Transverse colon (tissue), 4 donors: ENCODE data around the gene TMEM88. TPM values are rescaled to one million over a fixed set of nuclear protein-coding genes. Genes with fewer than 3 reads are reported as not detected.

Experiments used
- DNase-seq: peaks from one replicate; pipeline ENCODE4 v3.0.0-alpha.2; 2019
- H3K27ac ChIP-seq, 4 donors: fragments of 200-600 bp; sonication (generic); 2 replicates each; pipeline ENCODE4 v1.5.1; 2016 to 2018; ENCODE audit warnings: inconsistent platforms in 4 of 4
- H3K27me3 ChIP-seq: fragments of 200-600 bp; sonication (generic); 2 replicates; pipeline ENCODE4 v1.5.1; 2017; ENCODE audit warnings: inconsistent platforms
- H3K36me3 ChIP-seq, 4 donors: fragments of 200-600 bp; sonication (generic); 2 replicates each; pipeline ENCODE4 v1.5.1; 2017 to 2019; ENCODE audit warnings: inconsistent platforms in 4 of 4
- H3K4me1 ChIP-seq, 4 donors: fragments of 200-600 bp; sonication (generic); 2 replicates each; pipeline ENCODE4 v1.5.1; 2017 to 2020; ENCODE audit warnings: inconsistent platforms in 4 of 4
- H3K4me3 ChIP-seq, 4 donors: fragments of 200-600 bp; sonication (generic); 1 replicate in 1 of 4; 2 replicates in 3 of 4; pipeline versions ENCODE4 v1.5.1 to v1.6.1; 2017 to 2019; ENCODE audit warnings: inconsistent platforms in 4 of 4
- H3K9me3 ChIP-seq, 2 donors: fragments of 200-600 bp; sonication (generic); 2 replicates each; pipeline ENCODE4 v1.5.1; 2017 to 2019; ENCODE audit warnings: inconsistent platforms in 2 of 2
- EP300 ChIP-seq: sonication (generic); formaldehyde crosslinking; IDR thresholded peaks from one replicate; pipeline ENCODE4 v1.6.1; 2017; ENCODE audit warnings: antibody characterized with exemption, low read depth
- POLR2A ChIP-seq: fragments of 450-650 bp; IDR thresholded peaks from one replicate; pipeline ENCODE4 v1.6.1; 2016; ENCODE audit warnings: antibody characterized with exemption, mild to moderate bottlenecking, moderate library complexity
- POLR2AphosphoS5 ChIP-seq, 3 donors: sonication (generic); formaldehyde crosslinking; IDR thresholded peaks; one replicate each; pipeline ENCODE4 v1.6.1; 2016; ENCODE audit warnings: antibody characterized with exemption in 3 of 3
- WGBS, 2 donors: methylation state at CpG; one replicate each; pipeline ENCODE4 v1.1.5; 2018; ENCODE audit warnings: low coverage in 1 of 2; 5-methylcytosine and 5-hydroxymethylcytosine counted together
- in situ Hi-C, 4 donors: fragments of 200-750 bp; cut with MboI; loops; one replicate each; pipeline versions ENCODE4 v1.15.0 to v1.15.1; 2017; ENCODE audit warnings: low sequenced_read_pairs in 3 of 4, low pct_ligation_motif_present in 1 of 4, low pct_unique_long_range_greater_than_20kb in 1 of 4
- intact Hi-C: fragments of 100-400 bp; cut with DNase I; formaldehyde crosslinking; loops from one replicate; pipeline ENCODE4 v1.15.1; 2023; ENCODE audit warnings: low total_unique reads
- total RNA-seq, 4 donors: library from RNA; depleted of rRNA; stranded (reverse); fragments of >200 nt; gene quantifications; one replicate each; pipeline ENCODE4 v1.1.0, GENCODE V29; 2016
- TF ChIP-seq, protein P1 (sequence below), 5 experiments: fragments of 200-600 bp in 3 of 5; fragments of 450-650 bp in 2 of 5; sonication (generic) in 3 of 5; IDR thresholded peaks; 1 replicate in 2 of 5; 2 replicates in 3 of 5; pipeline ENCODE4 v1.5.1; 2016 to 2017; ENCODE audit warnings: antibody characterized with exemption in 5 of 5, inconsistent platforms in 3 of 5, mild to moderate bottlenecking in 2 of 5, moderate library complexity in 1 of 5

TMEM88 gene
- total RNA-seq, 4 donors from 2014 or later: 2.4 to 13.1 (median 6.8) TPM

DNA sequence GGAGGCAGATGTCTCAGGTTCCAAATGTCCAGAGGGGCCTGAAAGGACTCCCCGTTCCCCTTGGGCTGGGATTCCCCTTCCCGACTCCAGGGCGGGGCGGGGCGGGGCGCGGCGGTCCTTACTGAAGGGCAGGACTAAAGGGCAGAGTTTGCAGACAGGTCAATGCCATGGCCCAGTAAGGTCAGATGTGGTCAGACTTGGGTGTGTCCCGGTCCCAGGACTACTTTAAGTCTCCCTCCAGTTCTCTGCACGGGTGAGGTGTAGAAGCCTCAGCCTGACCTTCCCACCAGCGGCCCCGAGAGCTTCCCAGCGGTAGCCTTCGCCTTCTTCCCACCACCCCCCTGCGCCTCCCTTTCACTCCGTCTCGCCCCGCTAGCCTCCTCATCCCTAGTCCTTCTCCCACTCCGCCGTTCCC, 20.3 kb upstream of the TMEM88 start:
- H3K27me3 ChIP-seq: no peaks in the 10 kb centered on the region
- 2% methylated on average over 18 of the region's 20 CpGs; no CpG with 5 or more reads in 1 of the 2 donors for whole genome bisulfite sequencing, 2 donors
- in situ Hi-C loops (no loop called here), intact Hi-C loops (no loop called here)
- peak overlapping the region; percentile 97 to 99 (median 99) for H3K27ac ChIP-seq
- H3K4me3 ChIP-seq: peak overlapping the region; percentile 54 to 79 (median 70)
- peak; percentile 84 for DNase-seq
- no peaks in the 10 kb centered on the region for H3K9me3 ChIP-seq
- peaks cover 23 to 53% (median 36%) of the 10 kb centered on the region in 4 donors for H3K4me1 ChIP-seq
- no peak for TF ChIP-seq POLR2AphosphoS5 (IDR thresholded peaks at IDR 0.05)
- TF ChIP-seq POLR2A: no peak
- TF ChIP-seq, protein P1, sequence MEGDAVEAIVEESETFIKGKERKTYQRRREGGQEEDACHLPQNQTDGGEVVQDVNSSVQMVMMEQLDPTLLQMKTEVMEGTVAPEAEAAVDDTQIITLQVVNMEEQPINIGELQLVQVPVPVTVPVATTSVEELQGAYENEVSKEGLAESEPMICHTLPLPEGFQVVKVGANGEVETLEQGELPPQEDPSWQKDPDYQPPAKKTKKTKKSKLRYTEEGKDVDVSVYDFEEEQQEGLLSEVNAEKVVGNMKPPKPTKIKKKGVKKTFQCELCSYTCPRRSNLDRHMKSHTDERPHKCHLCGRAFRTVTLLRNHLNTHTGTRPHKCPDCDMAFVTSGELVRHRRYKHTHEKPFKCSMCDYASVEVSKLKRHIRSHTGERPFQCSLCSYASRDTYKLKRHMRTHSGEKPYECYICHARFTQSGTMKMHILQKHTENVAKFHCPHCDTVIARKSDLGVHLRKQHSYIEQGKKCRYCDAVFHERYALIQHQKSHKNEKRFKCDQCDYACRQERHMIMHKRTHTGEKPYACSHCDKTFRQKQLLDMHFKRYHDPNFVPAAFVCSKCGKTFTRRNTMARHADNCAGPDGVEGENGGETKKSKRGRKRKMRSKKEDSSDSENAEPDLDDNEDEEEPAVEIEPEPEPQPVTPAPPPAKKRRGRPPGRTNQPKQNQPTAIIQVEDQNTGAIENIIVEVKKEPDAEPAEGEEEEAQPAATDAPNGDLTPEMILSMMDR (IDR thresholded peaks at IDR 0.05): no peak
- H3K36me3 ChIP-seq: no peaks in the 10 kb centered on the region

DNA sequence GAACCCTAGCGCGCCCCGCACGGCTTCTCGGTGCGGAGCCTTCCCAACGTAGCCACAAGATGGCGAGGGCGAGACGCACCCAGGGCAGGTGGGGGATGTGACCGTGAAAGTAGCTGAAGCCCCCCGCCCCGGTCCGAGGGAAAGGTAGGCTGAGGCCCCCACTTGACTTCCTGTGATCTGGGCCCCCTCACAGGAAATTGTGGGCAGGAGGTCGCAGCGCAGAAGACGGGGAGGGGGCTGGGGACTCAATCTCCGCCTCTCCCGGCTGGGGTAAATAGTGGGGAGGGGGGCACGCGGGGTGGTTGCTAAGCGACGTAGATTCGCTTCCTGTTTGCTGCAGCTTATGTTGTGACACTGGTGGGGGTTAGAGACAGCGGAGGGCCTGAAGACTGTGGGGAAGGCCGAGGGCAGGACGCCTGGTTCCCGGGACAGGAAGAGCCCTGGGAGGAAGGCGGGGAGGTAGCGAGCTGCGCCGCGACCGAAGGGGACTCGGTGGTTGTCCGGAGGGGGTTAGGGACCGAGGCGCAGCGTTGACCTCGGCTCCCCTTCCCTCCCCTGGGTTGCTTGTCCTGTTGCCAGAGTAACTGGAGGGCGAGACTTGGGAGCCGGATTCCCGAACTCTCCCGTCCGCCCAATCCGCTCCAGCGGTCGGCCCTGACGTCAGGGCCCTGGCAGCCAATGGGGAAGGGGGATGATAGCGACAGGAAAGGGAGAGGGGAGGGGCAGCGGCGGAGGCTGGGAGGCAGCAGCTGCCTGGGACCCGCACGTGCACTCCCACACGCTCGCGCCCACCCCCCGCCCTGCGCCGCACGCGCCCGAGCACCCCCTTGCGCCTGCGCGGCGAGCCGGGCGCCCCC, 19.7 kb upstream of the TMEM88 start:
- in situ Hi-C loops (no loop called here), intact Hi-C loops (no loop called here)
- no peaks in the 10 kb centered on the region for H3K9me3 ChIP-seq

DNA sequence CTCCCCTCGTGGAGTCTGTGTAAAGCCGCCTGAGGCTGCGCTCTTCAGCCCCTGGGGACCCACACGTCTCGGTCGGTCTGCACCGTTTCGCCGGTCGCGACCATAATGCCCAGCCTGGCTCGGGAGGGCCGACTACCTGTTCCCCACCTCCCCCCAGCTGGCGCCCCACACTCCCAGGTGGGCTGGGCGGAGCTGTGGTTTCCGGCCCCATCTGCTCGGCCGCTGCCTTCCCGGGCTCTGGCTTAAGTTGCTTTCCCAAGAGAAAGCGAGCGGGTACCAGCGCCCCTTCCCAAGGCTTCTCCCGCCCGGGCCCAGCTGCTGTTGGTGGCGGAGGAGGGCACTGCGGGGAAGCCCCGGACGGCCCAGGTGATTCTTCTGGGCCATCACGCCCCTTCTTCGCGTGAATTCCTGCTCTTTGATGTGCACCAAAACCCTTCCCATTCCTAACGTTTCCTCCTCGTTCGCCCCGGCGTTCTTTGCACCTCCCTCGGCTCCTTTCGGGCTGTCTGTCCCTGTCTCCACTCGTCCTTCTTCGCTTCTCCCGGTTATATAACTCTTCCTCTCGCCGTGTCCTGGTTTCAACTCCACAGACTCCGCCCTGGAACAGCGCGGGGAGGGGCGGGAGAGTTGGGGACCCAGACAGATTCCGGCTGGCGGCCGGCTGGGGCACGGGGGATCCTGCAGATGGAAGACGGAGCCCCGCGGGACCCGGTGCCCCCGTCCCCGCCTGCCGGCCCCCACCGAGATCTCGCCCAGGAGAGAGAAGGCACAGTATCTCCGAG, 18.9 kb upstream of the TMEM88 start:
- H3K4me1 ChIP-seq: peaks cover 33 to 67% (median 50%) of the 10 kb centered on the region in 4 donors
- peak; percentile 81 for DNase-seq
- WGBS, 2 donors: 1% methylated on average over 47 of the region's 61 CpGs; no CpG with 5 or more reads in 1 of the 2 donors

More for the DNA sequence above, 19.7 kb upstream of the TMEM88 start:
- no peaks in the 10 kb centered on the region for H3K36me3 ChIP-seq
- H3K27me3 ChIP-seq: no peaks in the 10 kb centered on the region
- peak overlapping the region; percentile 97 to 99 (median 99) for H3K27ac ChIP-seq
- DNase-seq: peak; percentile 97
- peaks cover 25 to 59% (median 43%) of the 10 kb centered on the region in 4 donors for H3K4me1 ChIP-seq
- peak overlapping the region; percentile 54 to 79 (median 70) for H3K4me3 ChIP-seq
- TF ChIP-seq EP300 (no peak), POLR2AphosphoS5 (IDR thresholded peaks at IDR 0.05) (peak; percentile 85 to 93 (median 91)), POLR2A (peak; percentile 79)
- TF ChIP-seq, protein P1 (IDR thresholded peaks at IDR 0.05): peak; percentile 75 to 95 (median 82)
- 0 to 5% methylated on average over 11 to 55 of the region's 69 CpGs for WGBS, 2 donors

More for the DNA sequence above, 18.9 kb upstream of the TMEM88 start:
- Histone ChIP-seq H3K27me3 (no peaks in the 10 kb centered on the region), H3K4me3 (peak overlapping the region; percentile 54 to 79 (median 67)), H3K27ac (peak overlapping the region; percentile 97 to 99 (median 99)), H3K36me3 (no peaks in the 10 kb centered on the region), H3K9me3 (no peaks in the 10 kb centered on the region)
- intact Hi-C loops: no loop called here
- TF ChIP-seq POLR2AphosphoS5 (IDR thresholded peaks at IDR 0.05): peak; percentile 73 to 86 (median 77)
- TF ChIP-seq, protein P1 (IDR thresholded peaks at IDR 0.05): no peak
- peak; percentile 82 for TF ChIP-seq POLR2A
- TF ChIP-seq EP300: no peak
- in situ Hi-C loops: no loop called here
